Activated CD8-positive, alpha-beta memory T cell treated with anti-CD3 and anti-CD28 coated beads for 48 hours (primary cell): ENCODE results near the gene SMURF1.
"Not testable (repeated sequence)": the region's sequence is repeated elsewhere in the genome, so short reads cannot be mapped to it uniquely, and the experiment has no call there.

Experiments
- DNase-seq, 3 experiments: peaks; one replicate each; pipeline ENCODE4 v3.0.0-alpha.2; 2020; ENCODE audit warnings: low read depth in 2 of 3, low spot score in 2 of 3

The SMURF1 gene

GRCh38 chr7:99121496-99122021 lies 22.3 kb downstream of the SMURF1 start:
- DNase-seq = no peak

DNA sequence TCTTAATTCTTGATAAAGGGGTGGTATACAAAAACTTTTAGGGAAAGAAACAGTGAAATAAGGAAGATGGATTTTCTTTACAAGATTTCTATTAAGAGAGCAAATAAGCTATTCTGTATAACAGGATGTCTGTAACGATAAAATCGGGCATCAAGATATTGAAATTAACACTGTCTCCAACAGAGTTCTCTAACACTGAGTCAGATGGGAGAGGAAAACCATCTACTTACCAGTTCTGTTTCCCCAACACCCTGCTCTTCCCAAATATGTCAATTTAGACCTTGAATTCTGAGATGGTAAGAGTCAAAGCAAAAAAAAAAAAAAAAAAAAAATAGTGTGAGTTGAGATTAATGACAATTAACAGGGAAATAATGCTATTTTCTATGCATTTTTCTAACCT lies 23.0 kb downstream of the SMURF1 start:
- no peak for DNase-seq

GRCh38 chr7:99120501-99120900 lies 23.4 kb downstream of the SMURF1 start:
- DNase-seq = no peak

DNA sequence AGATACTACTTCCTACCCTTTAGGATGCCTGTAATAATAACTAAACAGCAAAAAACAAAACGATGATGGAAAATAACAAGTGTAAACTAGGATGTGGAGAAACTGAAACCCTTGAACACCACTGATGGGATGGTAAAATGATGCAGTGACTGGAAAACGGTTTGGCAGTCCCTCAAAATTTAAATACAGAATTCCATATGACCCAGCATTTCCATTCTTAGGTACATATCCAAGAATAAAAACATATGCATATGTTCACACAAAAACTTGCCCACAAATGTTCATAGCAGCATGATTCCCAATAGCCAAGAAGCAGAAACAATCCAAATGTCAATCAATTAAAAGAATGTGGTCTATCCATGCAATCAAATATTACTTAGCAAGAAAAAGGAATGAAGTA lies 25.8 kb downstream of the SMURF1 start:
- no peak for DNase-seq

DNA sequence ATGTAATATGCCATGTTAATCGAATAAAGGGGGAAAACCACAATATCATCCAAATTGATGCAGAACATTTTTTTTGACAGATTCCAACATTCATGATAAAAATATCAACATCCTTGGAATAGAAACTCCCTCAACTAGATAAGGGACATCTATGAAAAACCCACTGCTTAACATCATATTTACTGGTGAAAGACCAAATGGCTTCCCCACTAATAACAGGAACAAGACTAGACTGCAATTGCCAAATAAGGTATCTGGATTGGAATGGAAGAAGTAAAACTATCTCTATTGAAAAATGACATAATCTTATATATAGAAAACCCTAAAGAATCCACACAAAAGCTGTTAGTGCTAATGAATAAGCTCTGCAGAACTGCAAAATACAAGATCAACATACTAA lies 27.8 kb downstream of the SMURF1 start:
- no peak for DNase-seq

DNA sequence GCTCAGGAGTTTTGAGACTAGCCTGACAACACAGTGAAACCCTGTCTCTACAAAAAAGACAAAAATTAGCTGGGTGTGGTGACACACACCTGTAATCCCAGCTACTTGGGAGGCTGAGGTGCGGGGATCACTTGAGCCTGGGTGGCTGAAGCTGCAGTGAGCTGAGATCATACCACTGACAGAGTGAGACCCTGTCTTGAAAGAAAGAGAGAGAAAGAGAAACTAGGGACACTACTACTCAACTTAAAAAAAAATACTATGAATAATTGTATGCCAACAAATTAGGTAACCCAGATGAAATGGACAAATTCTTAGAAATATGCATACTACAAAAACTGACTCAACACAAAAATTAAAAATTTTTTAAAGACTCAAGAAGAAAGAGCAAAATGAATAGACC lies 28.5 kb downstream of the SMURF1 start:
- DNase-seq = no peak

DNA sequence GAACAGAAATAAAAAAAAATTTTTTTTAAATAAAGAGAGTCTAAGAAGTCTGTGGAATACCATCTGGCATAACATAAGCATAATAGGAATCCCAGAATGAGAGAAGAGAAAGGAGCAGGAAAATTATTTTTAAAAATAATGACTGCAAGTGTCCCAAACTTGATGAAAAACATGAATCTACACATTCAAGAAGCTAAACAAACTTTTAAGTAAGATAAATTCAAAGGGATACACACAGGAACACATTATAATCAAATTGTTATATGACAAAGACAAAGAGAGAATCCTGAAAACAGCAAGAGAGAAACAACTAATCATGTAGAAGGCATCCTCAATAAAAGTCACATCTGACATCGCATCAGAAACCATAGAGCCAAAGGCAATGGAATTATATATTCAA lies 30.9 kb downstream of the SMURF1 start:
- no peak for DNase-seq

- no peak for DNase-seq
These were observed 31.8 kb downstream of the SMURF1 start for GRCh38 chr7:99112097-99112496.

GRCh38 chr7:99111591-99111990 lies 32.3 kb downstream of the SMURF1 start:
- no peak for DNase-seq

GRCh38 chr7:99109108-99110051 lies 34.5 kb downstream of the SMURF1 start:
- DNase-seq = no peak

GRCh38 chr7:99108613-99109012 lies 35.3 kb downstream of the SMURF1 start:
- DNase-seq = no peak

DNA sequence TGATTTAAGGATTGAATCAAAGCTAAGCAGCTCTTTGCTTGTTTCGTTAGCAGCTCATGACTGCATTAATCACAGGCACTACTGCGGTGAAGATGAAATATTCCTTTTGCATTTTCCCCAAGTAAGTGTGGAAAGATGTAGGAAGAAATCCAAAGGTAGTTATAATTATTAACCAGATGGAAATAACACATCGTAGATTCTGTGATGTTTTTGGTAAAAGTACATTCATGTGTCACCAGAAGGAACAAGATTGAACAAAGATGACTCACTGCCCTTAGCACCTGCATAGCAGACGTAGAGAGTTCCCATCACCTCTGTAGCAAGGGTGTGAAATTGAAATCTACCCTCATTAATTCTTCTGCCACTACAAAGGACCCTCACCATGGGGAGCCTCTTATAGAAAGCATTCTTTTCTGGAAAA lies 37.1 kb downstream of the SMURF1 start:
- DNase-seq = no peak

GRCh38 chr7:99106411-99106810 lies 37.5 kb downstream of the SMURF1 start:
- no peak for DNase-seq

DNA sequence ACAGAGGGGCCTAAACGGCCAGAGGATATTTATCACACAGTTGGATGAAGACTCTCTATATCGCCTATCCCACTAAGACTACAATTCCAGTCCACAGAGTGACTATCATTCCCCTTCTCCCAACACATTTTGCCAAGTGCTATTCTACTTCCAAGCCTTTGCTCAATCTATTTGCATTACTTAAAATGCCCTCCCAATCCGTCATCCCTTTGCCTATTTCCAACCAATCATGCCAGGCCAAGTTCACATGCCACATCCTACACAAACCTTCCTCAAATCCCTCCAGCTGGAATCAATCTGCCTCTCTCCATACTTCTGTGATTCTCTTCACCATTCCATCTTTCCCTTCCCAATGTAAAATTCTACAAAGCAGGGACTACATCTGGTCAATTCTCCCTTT lies 38.2 kb downstream of the SMURF1 start:
- no peak for DNase-seq

GRCh38 chr7:99104631-99105030 lies 39.3 kb downstream of the SMURF1 start:
- DNase-seq = no peak

DNA sequence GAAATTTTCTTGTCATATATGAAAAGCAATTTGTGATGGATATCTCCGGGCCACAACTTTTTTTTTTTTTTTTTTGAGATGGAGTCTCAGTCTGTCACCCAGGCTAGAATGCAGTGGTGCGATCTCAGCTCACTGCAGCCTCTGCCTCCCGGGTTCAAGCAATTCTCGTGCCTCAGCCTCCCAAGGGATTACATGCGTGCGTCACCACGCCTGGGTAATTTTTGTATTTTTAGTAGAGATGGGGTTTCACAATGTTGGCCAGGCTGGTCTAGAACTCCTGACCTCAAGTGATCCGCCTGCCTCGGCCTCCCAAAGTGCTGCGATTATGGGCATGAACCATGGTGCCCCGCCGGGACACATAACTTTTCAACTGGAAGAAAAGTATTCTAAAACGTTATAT lies 40.1 kb downstream of the SMURF1 start:
- DNase-seq = not testable (repeated sequence)

GRCh38 chr7:99102809-99103690 lies 40.9 kb downstream of the SMURF1 start:
- no peak for DNase-seq

- DNase-seq = no peak
These were observed 41.5 kb downstream of the SMURF1 start for GRCh38 chr7:99102361-99102760.

GRCh38 chr7:99101516-99101915 lies 42.4 kb downstream of the SMURF1 start:
- not testable (repeated sequence) for DNase-seq

- DNase-seq = no peak
These were observed 44.3 kb downstream of the SMURF1 start for GRCh38 chr7:99099499-99100077.

- DNase-seq = no peak
These were observed 44.9 kb downstream of the SMURF1 start for GRCh38 chr7:99098824-99099498.
